ENCODE data around the gene CTSE. TPM values are rescaled to one million over a fixed set of nuclear protein-coding genes. Genes with fewer than 3 reads are reported as not detected.

CTSE gene
- total RNA-seq, 1 experiment from 2014 or later: 0.39 TPM

- intact Hi-C loops (cut with micrococcal nuclease; ENCODE audit: unreplicated experiment): no loop called here
- Histone ChIP-seq H3K36me3 (ENCODE audit: insufficient read depth, low read length, poor library complexity, severe bottlenecking) (no peaks in the 10 kb centered on the region), H3K9me3 (ENCODE audit: low read depth, low read length, poor library complexity, severe bottlenecking) (no peaks in the 10 kb centered on the region), H3K4me3 (ENCODE audit: low read depth, low read length, poor library complexity, severe bottlenecking) (no peak overlapping the region), H3K4me1 (ENCODE audit: insufficient read depth, low read length, poor library complexity, severe bottlenecking) (peaks cover 4% of the 10 kb centered on the region), H3K27me3 (replicated peaks; ENCODE audit: insufficient read depth, low read depth, low read length, poor library complexity) (no peaks in the 10 kb centered on the region), H3K27ac (ENCODE audit: low read depth, low read length, poor library complexity, severe bottlenecking) (no peak overlapping the region)
- ChIA-PET CTCF (no interaction called here), POLR2A (ENCODE audit: low non-redundant PET) (no interaction called here)
- no peak for DNase-seq (ENCODE audit: low spot score)
- no peak for TF ChIP-seq EZH2 (IDR thresholded peaks at IDR 0.05; ENCODE audit: borderline replicate concordance, low read depth, low read length, poor library complexity, severe bottlenecking)
- TF ChIP-seq, protein P1, sequence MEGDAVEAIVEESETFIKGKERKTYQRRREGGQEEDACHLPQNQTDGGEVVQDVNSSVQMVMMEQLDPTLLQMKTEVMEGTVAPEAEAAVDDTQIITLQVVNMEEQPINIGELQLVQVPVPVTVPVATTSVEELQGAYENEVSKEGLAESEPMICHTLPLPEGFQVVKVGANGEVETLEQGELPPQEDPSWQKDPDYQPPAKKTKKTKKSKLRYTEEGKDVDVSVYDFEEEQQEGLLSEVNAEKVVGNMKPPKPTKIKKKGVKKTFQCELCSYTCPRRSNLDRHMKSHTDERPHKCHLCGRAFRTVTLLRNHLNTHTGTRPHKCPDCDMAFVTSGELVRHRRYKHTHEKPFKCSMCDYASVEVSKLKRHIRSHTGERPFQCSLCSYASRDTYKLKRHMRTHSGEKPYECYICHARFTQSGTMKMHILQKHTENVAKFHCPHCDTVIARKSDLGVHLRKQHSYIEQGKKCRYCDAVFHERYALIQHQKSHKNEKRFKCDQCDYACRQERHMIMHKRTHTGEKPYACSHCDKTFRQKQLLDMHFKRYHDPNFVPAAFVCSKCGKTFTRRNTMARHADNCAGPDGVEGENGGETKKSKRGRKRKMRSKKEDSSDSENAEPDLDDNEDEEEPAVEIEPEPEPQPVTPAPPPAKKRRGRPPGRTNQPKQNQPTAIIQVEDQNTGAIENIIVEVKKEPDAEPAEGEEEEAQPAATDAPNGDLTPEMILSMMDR (conservative IDR thresholded peaks at IDR 0.05; ENCODE audit: low read depth, low read length): no peak
- BruUV-seq (replicated peaks): no TSS peak
Measured at GRCh38 chr1:206006946-206007345, 16.7 kb downstream of the CTSE start.

DNA sequence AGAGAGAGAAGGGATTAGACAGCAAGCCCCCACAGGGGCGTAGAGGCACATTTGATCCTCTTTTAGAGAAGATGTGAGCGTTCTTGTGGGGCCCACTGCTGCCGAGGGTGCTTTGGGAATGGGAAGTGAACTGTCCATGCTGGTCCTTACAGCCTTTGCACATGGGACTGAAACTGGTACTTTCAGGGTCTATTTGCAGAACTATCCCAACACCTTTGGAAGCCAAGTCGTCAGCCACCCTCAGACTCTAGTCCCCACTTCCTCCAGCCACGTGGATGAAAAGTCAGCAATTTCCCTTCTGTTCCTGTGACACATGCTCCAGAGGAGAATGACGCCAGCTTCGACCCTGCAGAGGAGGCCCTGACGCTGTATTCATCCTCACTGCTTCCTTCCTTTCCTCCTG lies 17.9 kb downstream of the CTSE start:
- POLR2A ChIA-PET (ENCODE audit: low non-redundant PET): no interaction called here
- no peak for DNase-seq (ENCODE audit: low spot score)
- no peak overlapping the region for H3K4me3 ChIP-seq (ENCODE audit: low read depth, low read length, poor library complexity, severe bottlenecking)
- H3K27me3 ChIP-seq (replicated peaks; ENCODE audit: insufficient read depth, low read depth, low read length, poor library complexity): no peaks in the 10 kb centered on the region
- intact Hi-C loops (cut with micrococcal nuclease; ENCODE audit: unreplicated experiment): no loop called here
- no peaks in the 10 kb centered on the region for H3K9me3 ChIP-seq (ENCODE audit: low read depth, low read length, poor library complexity, severe bottlenecking)
- no peak overlapping the region for H3K27ac ChIP-seq (ENCODE audit: low read depth, low read length, poor library complexity, severe bottlenecking)
- TF ChIP-seq EZH2 (IDR thresholded peaks at IDR 0.05; ENCODE audit: borderline replicate concordance, low read depth, low read length, poor library complexity, severe bottlenecking): no peak
- TF ChIP-seq, protein P1 (conservative IDR thresholded peaks at IDR 0.05; ENCODE audit: low read depth, low read length): no peak
- no TSS peak for BruUV-seq (replicated peaks)
- CTCF ChIA-PET: no interaction called here
- H3K36me3 ChIP-seq (ENCODE audit: insufficient read depth, low read length, poor library complexity, severe bottlenecking): no peaks in the 10 kb centered on the region
- H3K4me1 ChIP-seq (ENCODE audit: insufficient read depth, low read length, poor library complexity, severe bottlenecking): peaks cover 4% of the 10 kb centered on the region

DNA sequence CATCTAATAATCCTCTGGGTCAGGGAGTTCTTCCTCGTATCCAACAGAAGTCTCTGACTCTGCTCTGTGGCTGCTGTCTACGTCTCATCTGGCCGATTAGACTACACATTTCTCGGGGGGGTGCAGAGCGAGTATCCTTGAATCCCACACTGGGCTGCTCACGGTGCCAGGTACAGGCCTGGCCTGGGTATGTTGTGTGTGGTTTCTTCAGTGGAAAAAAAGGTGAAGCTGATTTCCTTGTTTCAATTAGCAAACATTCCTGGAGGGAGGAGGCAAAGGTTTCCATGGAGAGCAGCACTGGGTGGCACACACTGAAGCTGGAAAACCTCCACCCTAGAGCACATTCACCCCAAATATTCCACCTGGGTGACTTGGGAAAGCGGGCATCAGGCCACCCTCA lies 18.5 kb downstream of the CTSE start:
- no peak overlapping the region for H3K27ac ChIP-seq (ENCODE audit: low read depth, low read length, poor library complexity, severe bottlenecking)
- POLR2A ChIA-PET (ENCODE audit: low non-redundant PET): no interaction called here
- H3K4me3 ChIP-seq (ENCODE audit: low read depth, low read length, poor library complexity, severe bottlenecking): no peak overlapping the region
- CTCF ChIA-PET: no interaction called here
- H3K36me3 ChIP-seq (ENCODE audit: insufficient read depth, low read length, poor library complexity, severe bottlenecking): no peaks in the 10 kb centered on the region
- TF ChIP-seq EZH2 (IDR thresholded peaks at IDR 0.05; ENCODE audit: borderline replicate concordance, low read depth, low read length, poor library complexity, severe bottlenecking): no peak
- TF ChIP-seq, protein P1 (conservative IDR thresholded peaks at IDR 0.05; ENCODE audit: low read depth, low read length): no peak
- DNase-seq (ENCODE audit: low spot score): no peak
- no TSS peak for BruUV-seq (replicated peaks)
- H3K9me3 ChIP-seq (ENCODE audit: low read depth, low read length, poor library complexity, severe bottlenecking): no peaks in the 10 kb centered on the region
- peaks cover 4% of the 10 kb centered on the region for H3K4me1 ChIP-seq (ENCODE audit: insufficient read depth, low read length, poor library complexity, severe bottlenecking)
- no peaks in the 10 kb centered on the region for H3K27me3 ChIP-seq (replicated peaks; ENCODE audit: insufficient read depth, low read depth, low read length, poor library complexity)
- intact Hi-C loops (cut with micrococcal nuclease; ENCODE audit: unreplicated experiment): no loop called here

All from A673 (cell line).